ENCODE data around the gene NAP1L3. TPM values are rescaled to one million over a fixed set of nuclear protein-coding genes. Genes with fewer than 3 reads are reported as not detected.

The NAP1L3 gene, protein sequence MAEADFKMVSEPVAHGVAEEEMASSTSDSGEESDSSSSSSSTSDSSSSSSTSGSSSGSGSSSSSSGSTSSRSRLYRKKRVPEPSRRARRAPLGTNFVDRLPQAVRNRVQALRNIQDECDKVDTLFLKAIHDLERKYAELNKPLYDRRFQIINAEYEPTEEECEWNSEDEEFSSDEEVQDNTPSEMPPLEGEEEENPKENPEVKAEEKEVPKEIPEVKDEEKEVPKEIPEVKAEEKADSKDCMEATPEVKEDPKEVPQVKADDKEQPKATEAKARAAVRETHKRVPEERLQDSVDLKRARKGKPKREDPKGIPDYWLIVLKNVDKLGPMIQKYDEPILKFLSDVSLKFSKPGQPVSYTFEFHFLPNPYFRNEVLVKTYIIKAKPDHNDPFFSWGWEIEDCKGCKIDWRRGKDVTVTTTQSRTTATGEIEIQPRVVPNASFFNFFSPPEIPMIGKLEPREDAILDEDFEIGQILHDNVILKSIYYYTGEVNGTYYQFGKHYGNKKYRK
- 33.2 to 52.2 TPM (median 35.4 TPM) in 3 replicates for total RNA-seq
- long read RNA-seq, transcript NAP1L3-201 (1 exons, 2,639 nt) = major isoform, 64 of 64 reads
- long read RNA-seq, partial matches to known transcripts = 0 of 64 reads
- long read RNA-seq, other reads (novel, unspliced or antisense) = 0 of 64 reads

GRCh38 chrX:93673056-93673868, at the start of gene NAP1L3:
Gene NAP1L3 (minus strand): TSS chrX:93673578. CDS start chrX:93673304, 274 bp downstream.
- Mint-ChIP-seq H3K9me3 (ENCODE audit: low read depth) (no peaks in the 10 kb centered on the region), H3K36me3 (ENCODE audit: low read depth) (no peaks in the 10 kb centered on the region), H3K4me3 (ENCODE audit: unreplicated experiment) (peak within 1 kb of the TSS; percentile 99), H3K27ac (ENCODE audit: unreplicated experiment) (peak within 1 kb of the TSS; percentile 97), H3K27me3 (ENCODE audit: low read depth) (peaks cover 14% of the 10 kb centered on the region), H3K4me1 (ENCODE audit: low read depth) (peaks cover 27% of the 10 kb centered on the region)
- no peak for TF ChIP-seq CTCF (IDR thresholded peaks at IDR 0.05)
- DNase-seq (ENCODE audit: low spot score) = peak; percentile 91

DNA sequence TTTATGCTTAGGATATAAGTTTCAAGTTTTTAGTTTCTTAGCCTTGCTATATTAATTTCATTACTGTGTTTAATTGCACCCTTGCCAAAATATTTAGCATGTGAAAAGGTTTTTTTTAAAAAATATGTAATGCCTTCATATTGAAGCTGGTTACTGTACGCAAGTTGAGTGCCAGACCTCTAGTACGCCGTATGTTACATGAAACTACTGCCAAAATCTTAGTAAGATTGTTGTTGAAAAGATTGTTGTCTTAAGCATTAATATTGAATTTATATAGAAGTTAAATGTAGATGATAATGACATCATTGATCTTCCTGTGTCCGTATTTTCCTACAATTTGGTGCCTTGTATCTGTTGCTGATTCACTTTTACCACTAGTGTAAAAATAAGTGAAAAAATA, 37.7 kb upstream of the NAP1L3 start:
- H3K4me1 Mint-ChIP-seq (ENCODE audit: low read depth) = no peaks in the 10 kb centered on the region
- TF ChIP-seq CTCF (IDR thresholded peaks at IDR 0.05) = no peak
- no peak overlapping the region for H3K4me3 Mint-ChIP-seq (ENCODE audit: unreplicated experiment)
- no peaks in the 10 kb centered on the region for H3K36me3 Mint-ChIP-seq (ENCODE audit: low read depth)
- no peak for DNase-seq (ENCODE audit: low spot score)
- H3K27ac Mint-ChIP-seq (ENCODE audit: unreplicated experiment) = no peak overlapping the region
- H3K9me3 Mint-ChIP-seq (ENCODE audit: low read depth) = no peaks in the 10 kb centered on the region
- peaks cover 7% of the 10 kb centered on the region for H3K27me3 Mint-ChIP-seq (ENCODE audit: low read depth)

- no peaks in the 10 kb centered on the region for H3K9me3 Mint-ChIP-seq (ENCODE audit: low read depth)
- no peak overlapping the region for H3K4me3 Mint-ChIP-seq (ENCODE audit: unreplicated experiment)
- DNase-seq (ENCODE audit: low spot score) = no peak
- H3K4me1 Mint-ChIP-seq (ENCODE audit: low read depth) = no peaks in the 10 kb centered on the region
- no peak for TF ChIP-seq CTCF (IDR thresholded peaks at IDR 0.05)
- H3K36me3 Mint-ChIP-seq (ENCODE audit: low read depth) = no peaks in the 10 kb centered on the region
- no peak overlapping the region for H3K27ac Mint-ChIP-seq (ENCODE audit: unreplicated experiment)
- H3K27me3 Mint-ChIP-seq (ENCODE audit: low read depth) = peaks cover 11% of the 10 kb centered on the region
Observed at GRCh38 chrX:93703701-93704100, 30.3 kb upstream of the NAP1L3 start.

DNA sequence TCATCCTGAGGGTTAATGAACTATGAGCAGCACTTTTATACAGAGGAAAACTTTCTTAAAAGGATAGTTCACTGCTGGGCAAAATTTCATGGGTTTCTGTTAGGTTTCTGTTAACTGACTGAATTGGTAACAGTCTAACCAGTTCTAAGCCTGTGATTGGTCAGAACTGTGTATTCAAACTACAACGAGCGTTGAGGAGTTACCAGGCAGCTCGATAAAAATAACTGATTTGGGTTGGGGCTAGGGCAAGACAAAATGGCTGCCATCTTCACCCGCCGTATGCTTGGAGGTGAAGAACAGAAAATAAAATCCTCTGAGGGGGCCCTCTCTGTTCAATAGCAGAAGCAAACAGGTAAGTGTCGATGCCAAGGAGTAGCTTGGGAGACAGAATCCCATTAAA, 22.6 kb upstream of the NAP1L3 start:
- Mint-ChIP-seq H3K9me3 (ENCODE audit: low read depth) (no peaks in the 10 kb centered on the region), H3K27me3 (ENCODE audit: low read depth) (peaks cover 9% of the 10 kb centered on the region), H3K36me3 (ENCODE audit: low read depth) (no peaks in the 10 kb centered on the region), H3K27ac (ENCODE audit: unreplicated experiment) (no peak overlapping the region), H3K4me1 (ENCODE audit: low read depth) (no peaks in the 10 kb centered on the region), H3K4me3 (ENCODE audit: unreplicated experiment) (no peak overlapping the region)
- no peak for DNase-seq (ENCODE audit: low spot score)
- TF ChIP-seq CTCF (IDR thresholded peaks at IDR 0.05) = no peak

GRCh38 chrX:93673869-93674271, 492 bp upstream of the NAP1L3 start, which contains the start of gene FAM133A:
Gene FAM133A (plus strand): TSS chrX:93674206. CDS start chrX:93709420, 35,214 bp downstream.
- no peak for DNase-seq (ENCODE audit: low spot score)
- Mint-ChIP-seq H3K27me3 (ENCODE audit: low read depth) (peaks cover 18% of the 10 kb centered on the region), H3K9me3 (ENCODE audit: low read depth) (no peaks in the 10 kb centered on the region), H3K36me3 (ENCODE audit: low read depth) (no peaks in the 10 kb centered on the region), H3K27ac (ENCODE audit: unreplicated experiment) (peak within 1 kb of the TSS; percentile 97), H3K4me3 (ENCODE audit: unreplicated experiment) (peak within 1 kb of the TSS; percentile 99), H3K4me1 (ENCODE audit: low read depth) (peaks cover 27% of the 10 kb centered on the region)
- TF ChIP-seq CTCF (IDR thresholded peaks at IDR 0.05) = no peak
